Measurements from ENCODE around the gene TSPAN17. TPM values are rescaled to one million over a fixed set of nuclear protein-coding genes. Genes with fewer than 3 reads are reported as not detected.

The TSPAN17 gene
- total RNA-seq, 6 experiments from 2014 or later: 10.9 to 20.8 (median 13.6) TPM

- 71% methylated on average over 1 of the region's 2 CpGs for WGBS (ENCODE audit: insufficient coverage, low coverage, low lambda C conversion rate, missing lambda C conversion rate)
- DNase-seq: no peak
- Histone ChIP-seq H3K36me3 (no peaks in the 10 kb centered on the region), H3K4me1 (peaks cover 0 to 5% (median 2%) of the 10 kb centered on the region in 4 donors), H3K9me3 (no peaks in the 10 kb centered on the region), H3K27ac (no peak overlapping the region), H3K27me3 (peaks cover 0 to under 1% of the 10 kb centered on the region in 2 donors), H3K4me3 (no peak overlapping the region)
- ATAC-seq: no peak
- intact Hi-C loops (cut with DNase I): no loop called here
- TF ChIP-seq POLR2A (IDR thresholded peaks at IDR 0.05) (no peak), CTCF (IDR thresholded peaks at IDR 0.05) (no peak)
Observed at GRCh38 chr5:176612855-176613254, 34.4 kb upstream of the TSPAN17 start.

GRCh38 chr5:176614805-176615478 lies 32.3 kb upstream of the TSPAN17 start:
- no peaks in the 10 kb centered on the region for H3K36me3 ChIP-seq
- no peaks in the 10 kb centered on the region for H3K9me3 ChIP-seq
- intact Hi-C loops (cut with DNase I): no loop called here
- TF ChIP-seq CTCF (IDR thresholded peaks at IDR 0.05) (no peak), POLR2A (IDR thresholded peaks at IDR 0.05) (no peak)
- no peak overlapping the region for H3K27ac ChIP-seq
- ATAC-seq: no peak
- no peak for DNase-seq
- H3K27me3 ChIP-seq: peaks cover 0 to 20% of the 10 kb centered on the region in 2 donors
- H3K4me1 ChIP-seq: peaks cover 0 to 5% (median 2%) of the 10 kb centered on the region in 4 donors
- WGBS (ENCODE audit: insufficient coverage, low coverage, low lambda C conversion rate, missing lambda C conversion rate): 51% methylated on average over 6 of the region's 8 CpGs
- no peak overlapping the region for H3K4me3 ChIP-seq

- intact Hi-C loops (cut with DNase I): no loop called here
- ATAC-seq (no peak), DNase-seq (no peak)
- H3K27ac ChIP-seq: no peak overlapping the region
- H3K4me3 ChIP-seq: no peak overlapping the region
- 46% methylated on average over 7 of the region's 7 CpGs for WGBS (ENCODE audit: insufficient coverage, low coverage, low lambda C conversion rate, missing lambda C conversion rate)
- no peaks in the 10 kb centered on the region for H3K9me3 ChIP-seq
- H3K36me3 ChIP-seq: no peaks in the 10 kb centered on the region
- TF ChIP-seq CTCF (IDR thresholded peaks at IDR 0.05) (no peak), POLR2A (IDR thresholded peaks at IDR 0.05) (no peak)
- H3K27me3 ChIP-seq: peaks cover 0 to 27% of the 10 kb centered on the region in 2 donors
- H3K4me1 ChIP-seq: no peaks in the 10 kb centered on the region
Observed at GRCh38 chr5:176616511-176616910, 30.8 kb upstream of the TSPAN17 start.

GRCh38 chr5:176618783-176619182 lies 28.5 kb upstream of the TSPAN17 start:
- no peak overlapping the region for H3K27ac ChIP-seq
- TF ChIP-seq CTCF (IDR thresholded peaks at IDR 0.05): no peak
- TF ChIP-seq POLR2A (IDR thresholded peaks at IDR 0.05): no peak
- DNase-seq (no peak), ATAC-seq (no peak)
- intact Hi-C loops (cut with DNase I): no loop called here
- no peaks in the 10 kb centered on the region for H3K4me1 ChIP-seq
- 26% methylated on average over 13 of the region's 19 CpGs for WGBS (ENCODE audit: insufficient coverage, low coverage, low lambda C conversion rate, missing lambda C conversion rate)
- peaks cover 0 to 27% of the 10 kb centered on the region in 2 donors for H3K27me3 ChIP-seq
- no peaks in the 10 kb centered on the region for H3K9me3 ChIP-seq
- H3K4me3 ChIP-seq: no peak overlapping the region
- H3K36me3 ChIP-seq: no peaks in the 10 kb centered on the region

Measured in right lobe of liver (tissue), 6 donors.